Nephron progenitor cell (in vitro differentiated cells): ENCODE measurements around the gene SLC34A2.
"Not testable (repeated sequence)": the region's sequence is repeated elsewhere in the genome, so short reads cannot be mapped to it uniquely, and the experiment has no call there.

Source experiments
- DNase-seq: peaks from one replicate; pipeline ENCODE4 v3.0.0; 2021
- H3K27ac Mint-ChIP-seq: 2 replicates; pipeline ENCODE4 v1.8.0; 2021; ENCODE audit warnings: mild to moderate bottlenecking, moderate library complexity, mixed read lengths
- H3K27me3 Mint-ChIP-seq: 2 replicates; pipeline ENCODE4 v1.8.0; 2021; ENCODE audit warnings: mild to moderate bottlenecking, low read depth, mixed read lengths; ENCODE audit not compliant: poor library complexity
- H3K36me3 Mint-ChIP-seq: 2 replicates; pipeline ENCODE4 v1.8.0; 2021; ENCODE audit warnings: low read depth, mixed read lengths
- H3K4me1 Mint-ChIP-seq: 2 replicates; pipeline ENCODE4 v1.8.0; 2021; ENCODE audit warnings: mixed read lengths
- H3K4me3 Mint-ChIP-seq: 2 replicates; pipeline ENCODE4 v1.8.0; 2021; ENCODE audit warnings: mild to moderate bottlenecking, moderate library complexity, mixed read lengths
- H3K9me3 Mint-ChIP-seq: 2 replicates; pipeline ENCODE4 v1.8.0; 2021; ENCODE audit warnings: mild to moderate bottlenecking, moderate library complexity, mixed read lengths
- TF ChIP-seq, protein P1 (sequence below): fragments of 200-600 bp; sonication (generic); IDR thresholded peaks from 2 replicates; pipeline ENCODE4 v1.5.0; 2021; ENCODE audit warnings: antibody characterized with exemption

SLC34A2 gene, protein sequence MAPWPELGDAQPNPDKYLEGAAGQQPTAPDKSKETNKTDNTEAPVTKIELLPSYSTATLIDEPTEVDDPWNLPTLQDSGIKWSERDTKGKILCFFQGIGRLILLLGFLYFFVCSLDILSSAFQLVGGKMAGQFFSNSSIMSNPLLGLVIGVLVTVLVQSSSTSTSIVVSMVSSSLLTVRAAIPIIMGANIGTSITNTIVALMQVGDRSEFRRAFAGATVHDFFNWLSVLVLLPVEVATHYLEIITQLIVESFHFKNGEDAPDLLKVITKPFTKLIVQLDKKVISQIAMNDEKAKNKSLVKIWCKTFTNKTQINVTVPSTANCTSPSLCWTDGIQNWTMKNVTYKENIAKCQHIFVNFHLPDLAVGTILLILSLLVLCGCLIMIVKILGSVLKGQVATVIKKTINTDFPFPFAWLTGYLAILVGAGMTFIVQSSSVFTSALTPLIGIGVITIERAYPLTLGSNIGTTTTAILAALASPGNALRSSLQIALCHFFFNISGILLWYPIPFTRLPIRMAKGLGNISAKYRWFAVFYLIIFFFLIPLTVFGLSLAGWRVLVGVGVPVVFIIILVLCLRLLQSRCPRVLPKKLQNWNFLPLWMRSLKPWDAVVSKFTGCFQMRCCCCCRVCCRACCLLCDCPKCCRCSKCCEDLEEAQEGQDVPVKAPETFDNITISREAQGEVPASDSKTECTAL

DNA sequence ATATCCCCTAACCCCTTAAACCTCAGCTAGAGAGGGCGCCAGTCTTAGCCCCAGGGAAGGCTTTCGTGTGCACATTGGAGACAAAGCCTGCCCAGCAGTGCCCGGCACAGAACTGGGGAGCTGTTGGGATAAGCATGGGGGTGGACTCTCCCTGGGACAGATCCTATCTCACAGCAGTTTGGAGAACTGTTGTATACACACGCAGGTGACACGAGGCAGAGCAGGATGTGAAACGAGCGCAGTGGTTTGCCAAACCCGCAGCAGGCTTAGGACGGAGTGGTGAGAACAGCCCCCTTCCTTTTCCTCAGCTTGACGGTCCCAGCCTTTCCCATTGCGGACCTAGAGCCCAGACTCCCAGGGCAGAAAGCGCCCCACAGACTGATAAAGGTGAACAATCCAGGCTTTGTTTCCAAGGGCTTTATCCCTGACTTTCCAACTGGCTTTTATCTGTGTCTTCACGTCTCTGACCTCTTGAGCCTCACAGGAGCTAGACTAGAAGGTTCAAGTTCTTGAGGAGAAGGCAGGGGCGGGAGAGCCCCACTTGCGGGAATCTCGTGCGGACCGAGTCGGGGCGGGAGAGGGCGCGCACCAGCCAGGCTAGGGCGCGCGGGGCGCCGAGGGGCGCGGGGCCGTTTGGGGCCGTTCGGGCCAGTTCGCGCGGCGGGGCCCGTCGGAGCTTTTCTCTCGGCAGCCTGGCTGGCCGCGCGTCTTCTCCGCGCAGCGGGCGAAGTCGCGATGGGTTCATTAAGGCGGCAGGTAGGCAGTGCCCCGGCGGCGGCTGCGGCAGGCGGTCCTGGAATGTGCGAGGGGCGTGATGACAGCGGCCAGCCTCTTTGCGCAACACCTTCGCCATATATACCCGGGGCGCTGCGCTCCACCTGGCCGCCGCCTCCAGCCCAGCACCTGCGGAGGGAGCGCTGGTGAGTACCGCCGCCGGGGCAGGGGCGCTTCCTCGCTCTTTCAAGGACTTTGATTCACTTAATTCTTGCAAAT lies at the start of gene SLC34A2:
Gene SLC34A2 (plus strand): TSS at position 881 of the 993 bp plus-strand sequence. CDS start 6,650 bp downstream, outside the sequence.
- Mint-ChIP-seq H3K27me3 (peaks cover 63% of the 10 kb centered on the region), H3K36me3 (no peaks in the 10 kb centered on the region), H3K4me3 (peak within 1 kb of the TSS; percentile 80), H3K9me3 (peaks cover 3% of the 10 kb centered on the region), H3K4me1 (peaks cover 15% of the 10 kb centered on the region), H3K27ac (no peak within 1 kb of the TSS)
- TF ChIP-seq, protein P1, sequence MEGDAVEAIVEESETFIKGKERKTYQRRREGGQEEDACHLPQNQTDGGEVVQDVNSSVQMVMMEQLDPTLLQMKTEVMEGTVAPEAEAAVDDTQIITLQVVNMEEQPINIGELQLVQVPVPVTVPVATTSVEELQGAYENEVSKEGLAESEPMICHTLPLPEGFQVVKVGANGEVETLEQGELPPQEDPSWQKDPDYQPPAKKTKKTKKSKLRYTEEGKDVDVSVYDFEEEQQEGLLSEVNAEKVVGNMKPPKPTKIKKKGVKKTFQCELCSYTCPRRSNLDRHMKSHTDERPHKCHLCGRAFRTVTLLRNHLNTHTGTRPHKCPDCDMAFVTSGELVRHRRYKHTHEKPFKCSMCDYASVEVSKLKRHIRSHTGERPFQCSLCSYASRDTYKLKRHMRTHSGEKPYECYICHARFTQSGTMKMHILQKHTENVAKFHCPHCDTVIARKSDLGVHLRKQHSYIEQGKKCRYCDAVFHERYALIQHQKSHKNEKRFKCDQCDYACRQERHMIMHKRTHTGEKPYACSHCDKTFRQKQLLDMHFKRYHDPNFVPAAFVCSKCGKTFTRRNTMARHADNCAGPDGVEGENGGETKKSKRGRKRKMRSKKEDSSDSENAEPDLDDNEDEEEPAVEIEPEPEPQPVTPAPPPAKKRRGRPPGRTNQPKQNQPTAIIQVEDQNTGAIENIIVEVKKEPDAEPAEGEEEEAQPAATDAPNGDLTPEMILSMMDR: no peak
- DNase-seq: peak; percentile 72

DNA sequence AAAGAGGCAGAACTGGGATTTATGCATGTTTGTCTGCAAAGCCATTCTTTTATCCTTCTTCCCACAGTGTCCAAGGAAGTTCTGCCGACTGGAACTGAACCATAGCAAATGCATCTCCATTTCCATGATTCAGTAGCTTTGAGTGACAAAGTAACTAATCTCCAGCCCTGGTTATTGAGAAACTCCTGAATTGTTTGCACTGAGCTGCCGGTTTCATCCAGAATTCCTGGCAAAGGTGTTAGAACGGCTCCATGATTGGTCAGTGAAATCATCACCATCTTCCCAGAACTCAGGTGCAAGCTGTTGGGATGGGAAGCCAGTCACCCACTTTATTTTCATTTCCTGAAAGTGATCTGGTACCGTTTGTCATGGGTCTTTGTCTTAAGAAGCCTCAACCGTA lies 47.0 kb upstream of the SLC34A2 start:
- Mint-ChIP-seq H3K27me3 (peaks cover 4% of the 10 kb centered on the region), H3K27ac (no peak overlapping the region), H3K36me3 (no peaks in the 10 kb centered on the region), H3K4me1 (peaks cover 5% of the 10 kb centered on the region), H3K4me3 (no peak overlapping the region), H3K9me3 (no peaks in the 10 kb centered on the region)
- TF ChIP-seq, protein P1: no peak
- no peak for DNase-seq

DNA sequence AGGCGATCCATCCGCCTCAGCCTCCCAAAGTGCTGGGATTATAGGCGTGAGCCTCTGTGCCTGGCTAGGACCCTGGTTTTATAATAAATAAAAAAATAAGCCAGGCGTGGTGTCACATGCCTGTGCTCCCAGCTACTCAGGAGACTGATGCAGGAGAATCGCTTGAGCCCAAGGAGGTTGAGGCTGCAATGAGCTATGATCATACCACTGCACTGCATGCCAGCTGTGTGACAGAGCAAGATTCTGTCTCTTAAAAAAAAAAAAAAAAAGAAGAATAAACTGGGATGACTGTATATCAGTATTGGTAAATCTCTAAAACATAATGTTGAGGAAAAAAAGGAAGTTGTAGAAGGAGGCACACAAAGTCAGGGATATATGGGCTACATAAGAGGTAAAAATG lies 45.7 kb upstream of the SLC34A2 start:
- no peaks in the 10 kb centered on the region for H3K36me3 Mint-ChIP-seq
- H3K27ac Mint-ChIP-seq: no peak overlapping the region
- TF ChIP-seq, protein P1: no peak
- no peak for DNase-seq
- H3K4me1 Mint-ChIP-seq: peaks cover 5% of the 10 kb centered on the region
- no peak overlapping the region for H3K4me3 Mint-ChIP-seq
- H3K9me3 Mint-ChIP-seq: no peaks in the 10 kb centered on the region
- peaks cover 4% of the 10 kb centered on the region for H3K27me3 Mint-ChIP-seq

DNA sequence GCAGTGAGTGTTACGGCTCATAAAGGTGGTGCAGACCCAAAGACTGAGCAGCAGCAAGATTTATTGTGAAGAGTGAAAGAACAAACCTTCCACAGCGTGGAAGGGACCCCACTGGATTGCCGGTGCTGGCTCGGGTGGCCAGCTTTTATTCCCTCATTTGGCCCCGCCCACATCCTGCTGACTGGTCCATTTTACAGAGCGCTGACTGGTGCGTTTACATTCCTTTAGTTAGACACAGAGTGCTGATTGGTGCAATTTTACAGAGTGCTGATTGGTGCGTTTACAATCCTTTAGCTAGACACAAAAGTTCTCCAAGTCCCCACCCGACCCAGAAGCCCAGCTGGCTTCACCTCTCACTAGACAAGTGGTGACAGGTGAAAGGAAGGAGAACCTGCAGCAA lies 42.0 kb upstream of the SLC34A2 start:
- not testable (repeated sequence) for H3K9me3 Mint-ChIP-seq, H3K36me3 Mint-ChIP-seq, DNase-seq, H3K4me3 Mint-ChIP-seq, H3K4me1 Mint-ChIP-seq, H3K27ac Mint-ChIP-seq, H3K27me3 Mint-ChIP-seq

DNA sequence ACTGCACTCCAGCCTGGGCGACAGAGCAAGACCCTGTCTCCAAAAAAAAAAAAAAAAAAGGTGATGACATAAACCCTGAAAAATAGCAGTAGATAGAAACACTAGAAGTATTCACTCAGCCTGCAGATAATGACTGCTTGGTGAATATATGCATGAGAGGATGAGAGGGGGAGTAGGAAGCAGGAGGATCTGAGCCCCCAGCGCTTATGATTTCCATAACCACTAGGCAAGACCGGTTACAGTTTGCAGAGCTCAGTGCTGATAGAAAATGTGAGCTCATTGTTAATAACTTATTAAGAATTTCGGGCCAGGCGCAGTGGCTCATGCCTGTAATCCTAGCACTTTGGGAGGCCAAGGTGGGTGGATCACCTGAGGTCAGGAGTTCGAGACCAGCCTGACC lies 40.8 kb upstream of the SLC34A2 start:
- H3K27me3 Mint-ChIP-seq: peaks cover 4% of the 10 kb centered on the region
- H3K4me3 Mint-ChIP-seq: no peak overlapping the region
- H3K27ac Mint-ChIP-seq: no peak overlapping the region
- peaks cover 7% of the 10 kb centered on the region for H3K9me3 Mint-ChIP-seq
- TF ChIP-seq, protein P1: no peak
- no peak for DNase-seq
- no peaks in the 10 kb centered on the region for H3K36me3 Mint-ChIP-seq
- H3K4me1 Mint-ChIP-seq: no peaks in the 10 kb centered on the region
